ENCODE measurements around the gene PRDM15.

PRDM15 gene

GRCh38 chr21:41914358-41914757 is 35.2 kb upstream of the PRDM15 start:
- H3K27ac ChIP-seq (ENCODE audit: low read depth, low read length) = no peak overlapping the region
- no peak overlapping the region for H4K12ac ChIP-seq (ENCODE audit: low read depth, low read length)
- no peak overlapping the region for H4K8ac ChIP-seq (ENCODE audit: low read depth, low read length)
- no peaks in the 10 kb centered on the region for H3K27me3 ChIP-seq (ENCODE audit: insufficient read depth, low read length)
- no peak overlapping the region for H2BK12ac ChIP-seq (ENCODE audit: low read length)
- H3K9ac ChIP-seq (ENCODE audit: low read length) = no peak overlapping the region
- H3K4ac ChIP-seq (ENCODE audit: low read depth, low read length) = no peak overlapping the region
- H3K4me2 ChIP-seq (ENCODE audit: low read length) = no peak overlapping the region
- H2AFZ ChIP-seq (ENCODE audit: insufficient read depth, low read length, poor library complexity) = no peak overlapping the region
- no peak overlapping the region for H2BK120ac ChIP-seq (ENCODE audit: insufficient read depth, low read length, poor library complexity)
- peaks cover 0 to 2% of the 10 kb centered on the region in 2 experiments for H3K36me3 ChIP-seq (ENCODE audit: control insufficient read depth in 1 of 2, insufficient read depth in 2 of 2, low read length in 2 of 2)
- H4K91ac ChIP-seq (ENCODE audit: low read depth, low read length) = no peak overlapping the region
- DNase-seq = no peak
- WGBS (ENCODE audit: extremely low coverage, insufficient coverage, insufficient read length) = no CpG with 5 or more reads among the region's 12 CpGs
- no peaks in the 10 kb centered on the region for H3K4me1 ChIP-seq (ENCODE audit: control insufficient read depth in 1 of 2, insufficient read depth in 2 of 2, low read length in 2 of 2)
- H3K18ac ChIP-seq (ENCODE audit: low read length) = no peak overlapping the region
- H3K79me1 ChIP-seq (ENCODE audit: low read length) = no peaks in the 10 kb centered on the region
- H3K14ac ChIP-seq (ENCODE audit: low read length) = no peak overlapping the region
- no peaks in the 10 kb centered on the region for H3K9me3 ChIP-seq (ENCODE audit: insufficient read depth, low read depth, low read length)
- H2BK5ac ChIP-seq (ENCODE audit: low read depth, low read length, poor library complexity) = no peak overlapping the region
- no peak overlapping the region for H3K4me3 ChIP-seq (ENCODE audit: low read depth, low read length)
- H3K79me2 ChIP-seq (ENCODE audit: control insufficient read depth, insufficient read depth, low read length, poor library complexity) = no peaks in the 10 kb centered on the region
- no peak overlapping the region for H3K23ac ChIP-seq (ENCODE audit: low read length)
- no peak overlapping the region for H2AK5ac ChIP-seq (ENCODE audit: low read length)

DNA sequence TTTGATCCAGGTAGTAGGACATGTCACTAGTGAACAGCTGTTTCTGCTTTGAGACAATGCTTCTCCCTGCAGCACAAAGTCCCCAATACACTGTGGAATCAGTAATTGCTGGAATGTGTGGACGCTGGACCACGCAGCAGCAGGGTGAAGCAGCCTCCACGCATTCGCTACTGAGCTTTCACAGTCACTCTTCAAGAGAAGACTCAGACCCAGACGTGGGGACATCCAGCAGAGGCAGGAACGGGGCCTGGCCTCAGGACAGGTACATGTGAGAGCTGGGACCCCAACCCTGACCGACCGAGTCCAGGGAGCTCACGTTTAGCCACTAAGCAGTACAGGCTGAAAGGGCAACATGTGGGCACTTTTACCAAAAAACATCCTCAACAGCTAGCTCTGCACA is 34.1 kb upstream of the PRDM15 start:
- Histone ChIP-seq H3K9ac (ENCODE audit: low read length) (no peak overlapping the region), H3K79me1 (ENCODE audit: low read length) (no peaks in the 10 kb centered on the region), H3K79me2 (ENCODE audit: control insufficient read depth, insufficient read depth, low read length, poor library complexity) (no peaks in the 10 kb centered on the region), H3K36me3 (ENCODE audit: control insufficient read depth in 1 of 2, insufficient read depth in 2 of 2, low read length in 2 of 2) (peaks cover 0 to 2% of the 10 kb centered on the region in 2 experiments), H4K8ac (ENCODE audit: low read depth, low read length) (no peak overlapping the region), H3K27me3 (ENCODE audit: insufficient read depth, low read length) (no peaks in the 10 kb centered on the region), H2BK5ac (ENCODE audit: low read depth, low read length, poor library complexity) (no peak overlapping the region), H3K9me3 (ENCODE audit: insufficient read depth, low read depth, low read length) (no peaks in the 10 kb centered on the region), H4K12ac (ENCODE audit: low read depth, low read length) (no peak overlapping the region), H2AK5ac (ENCODE audit: low read length) (no peak overlapping the region), H2BK120ac (ENCODE audit: insufficient read depth, low read length, poor library complexity) (no peak overlapping the region), H4K91ac (ENCODE audit: low read depth, low read length) (no peak overlapping the region), H2BK12ac (ENCODE audit: low read length) (no peak overlapping the region), H3K4me1 (ENCODE audit: control insufficient read depth in 1 of 2, insufficient read depth in 2 of 2, low read length in 2 of 2) (no peaks in the 10 kb centered on the region), H3K4me3 (ENCODE audit: low read depth, low read length) (no peak overlapping the region), H3K23ac (ENCODE audit: low read length) (no peak overlapping the region), H2AFZ (ENCODE audit: insufficient read depth, low read length, poor library complexity) (no peak overlapping the region), H3K4ac (ENCODE audit: low read depth, low read length) (no peak overlapping the region), H3K4me2 (ENCODE audit: low read length) (no peak overlapping the region), H3K27ac (ENCODE audit: low read depth, low read length) (no peak overlapping the region), H3K14ac (ENCODE audit: low read length) (no peak overlapping the region), H3K18ac (ENCODE audit: low read length) (no peak overlapping the region)
- no CpG with 5 or more reads among the region's 9 CpGs for WGBS (ENCODE audit: extremely low coverage, insufficient coverage, insufficient read length)
- no peak for DNase-seq

DNA sequence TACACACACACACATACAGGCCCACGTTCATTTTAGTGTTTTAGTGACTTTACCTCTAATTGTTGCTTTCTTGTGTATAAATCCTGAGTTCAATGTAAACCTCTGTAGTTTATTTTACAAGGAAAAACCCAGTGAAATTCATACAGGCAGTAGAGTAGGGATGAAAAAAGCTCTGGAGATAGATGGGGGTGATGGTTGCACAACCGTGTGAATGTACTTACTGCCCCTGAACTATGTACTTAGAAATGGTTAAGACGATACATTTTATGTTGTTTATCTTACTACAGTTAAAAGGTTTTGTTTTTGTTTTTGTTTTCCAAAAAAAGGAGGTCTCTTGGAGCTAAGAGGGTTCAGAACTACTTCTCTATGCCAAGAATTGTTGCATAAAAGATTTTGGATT is 29.7 kb upstream of the PRDM15 start:
- Histone ChIP-seq H2AK5ac (ENCODE audit: low read length) (no peak overlapping the region), H3K79me1 (ENCODE audit: low read length) (no peaks in the 10 kb centered on the region), H3K27me3 (ENCODE audit: insufficient read depth, low read length) (no peaks in the 10 kb centered on the region), H4K12ac (ENCODE audit: low read depth, low read length) (no peak overlapping the region), H3K4me1 (ENCODE audit: control insufficient read depth in 1 of 2, insufficient read depth in 2 of 2, low read length in 2 of 2) (no peaks in the 10 kb centered on the region), H3K4me2 (ENCODE audit: low read length) (no peak overlapping the region), H3K27ac (ENCODE audit: low read depth, low read length) (no peak overlapping the region), H2BK12ac (ENCODE audit: low read length) (no peak overlapping the region), H2BK120ac (ENCODE audit: insufficient read depth, low read length, poor library complexity) (no peak overlapping the region), H3K36me3 (ENCODE audit: control insufficient read depth in 1 of 2, insufficient read depth in 2 of 2, low read length in 2 of 2) (peaks cover 0 to 2% of the 10 kb centered on the region in 2 experiments), H3K18ac (ENCODE audit: low read length) (no peak overlapping the region), H3K9ac (ENCODE audit: low read length) (no peak overlapping the region), H3K9me3 (ENCODE audit: insufficient read depth, low read depth, low read length) (no peaks in the 10 kb centered on the region), H3K23ac (ENCODE audit: low read length) (no peak overlapping the region), H3K4me3 (ENCODE audit: low read depth, low read length) (no peak overlapping the region), H4K8ac (ENCODE audit: low read depth, low read length) (no peak overlapping the region), H2BK5ac (ENCODE audit: low read depth, low read length, poor library complexity) (no peak overlapping the region), H4K91ac (ENCODE audit: low read depth, low read length) (no peak overlapping the region), H3K4ac (ENCODE audit: low read depth, low read length) (no peak overlapping the region), H3K79me2 (ENCODE audit: control insufficient read depth, insufficient read depth, low read length, poor library complexity) (no peaks in the 10 kb centered on the region), H3K14ac (ENCODE audit: low read length) (no peak overlapping the region), H2AFZ (ENCODE audit: insufficient read depth, low read length, poor library complexity) (no peak overlapping the region)
- WGBS (ENCODE audit: extremely low coverage, insufficient coverage, insufficient read length) = no CpG with 5 or more reads among the region's 3 CpGs
- DNase-seq = no peak

DNA sequence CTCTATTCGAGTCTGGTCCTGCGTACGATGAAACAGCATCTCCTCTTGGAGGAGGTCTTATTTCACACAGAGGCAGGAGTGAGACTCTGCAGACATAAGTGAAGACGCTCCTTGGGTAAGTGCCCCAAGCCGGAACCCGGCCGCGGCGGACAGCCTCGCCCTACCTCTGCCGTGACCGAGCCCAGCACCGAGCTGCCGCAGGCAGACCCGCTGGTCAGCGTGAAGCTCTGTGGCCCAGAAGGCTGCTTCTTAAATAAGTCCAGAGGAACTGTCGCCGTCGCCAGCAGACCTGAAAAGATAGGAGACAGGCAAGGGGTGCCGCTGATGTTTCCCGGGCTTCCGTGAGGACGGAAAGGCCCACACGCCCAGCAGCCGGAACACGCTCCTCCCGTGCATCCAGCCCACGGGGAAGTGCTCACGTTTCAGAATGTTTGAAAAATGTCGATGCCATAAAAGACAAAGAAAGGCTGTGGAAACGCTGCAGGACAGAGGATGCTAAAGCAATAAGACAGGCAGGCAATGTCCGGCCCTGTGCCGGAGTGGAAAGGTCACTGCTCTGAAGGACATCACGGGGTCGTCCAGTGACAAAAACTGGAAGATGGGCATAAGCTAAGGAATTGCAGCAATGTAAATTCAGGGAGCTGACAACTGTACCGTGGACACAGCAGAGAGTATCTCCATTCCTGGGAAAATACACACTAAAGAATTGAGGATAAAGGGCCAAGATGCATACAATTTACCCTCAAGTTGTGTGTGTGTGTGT is 28.5 kb upstream of the PRDM15 start:
- Histone ChIP-seq H3K23ac (ENCODE audit: low read length) (no peak overlapping the region), H3K4me3 (ENCODE audit: low read depth, low read length) (no peak overlapping the region), H3K14ac (ENCODE audit: low read length) (no peak overlapping the region), H4K12ac (ENCODE audit: low read depth, low read length) (no peak overlapping the region), H3K27ac (ENCODE audit: low read depth, low read length) (no peak overlapping the region), H3K4me2 (ENCODE audit: low read length) (no peak overlapping the region), H2AK5ac (ENCODE audit: low read length) (no peak overlapping the region), H2BK5ac (ENCODE audit: low read depth, low read length, poor library complexity) (no peak overlapping the region), H2BK12ac (ENCODE audit: low read length) (no peak overlapping the region), H3K79me1 (ENCODE audit: low read length) (no peaks in the 10 kb centered on the region), H3K79me2 (ENCODE audit: control insufficient read depth, insufficient read depth, low read length, poor library complexity) (no peaks in the 10 kb centered on the region), H4K91ac (ENCODE audit: low read depth, low read length) (no peak overlapping the region), H3K9ac (ENCODE audit: low read length) (no peak overlapping the region), H3K36me3 (ENCODE audit: control insufficient read depth in 1 of 2, insufficient read depth in 2 of 2, low read length in 2 of 2) (peaks cover 0 to 2% of the 10 kb centered on the region in 2 experiments), H3K4ac (ENCODE audit: low read depth, low read length) (no peak overlapping the region), H3K27me3 (ENCODE audit: insufficient read depth, low read length) (no peaks in the 10 kb centered on the region), H2BK120ac (ENCODE audit: insufficient read depth, low read length, poor library complexity) (no peak overlapping the region), H3K9me3 (ENCODE audit: insufficient read depth, low read depth, low read length) (no peaks in the 10 kb centered on the region), H3K4me1 (ENCODE audit: control insufficient read depth in 1 of 2, insufficient read depth in 2 of 2, low read length in 2 of 2) (no peaks in the 10 kb centered on the region), H3K18ac (ENCODE audit: low read length) (no peak overlapping the region), H4K8ac (ENCODE audit: low read depth, low read length) (no peak overlapping the region), H2AFZ (ENCODE audit: insufficient read depth, low read length, poor library complexity) (no peak overlapping the region)
- WGBS (ENCODE audit: extremely low coverage, insufficient coverage, insufficient read length) = no CpG with 5 or more reads among the region's 36 CpGs
- DNase-seq = no peak
